ENCODE results near the gene MTFR2. TPM values are rescaled to one million over a fixed set of nuclear protein-coding genes. Genes with fewer than 3 reads are reported as not detected.

MTFR2 gene
- polyA plus RNA-seq, 1 donor (not counting 4 experiments of a cell fraction or from before 2014, with no cell fraction given), result 12.0 TPM

DNA sequence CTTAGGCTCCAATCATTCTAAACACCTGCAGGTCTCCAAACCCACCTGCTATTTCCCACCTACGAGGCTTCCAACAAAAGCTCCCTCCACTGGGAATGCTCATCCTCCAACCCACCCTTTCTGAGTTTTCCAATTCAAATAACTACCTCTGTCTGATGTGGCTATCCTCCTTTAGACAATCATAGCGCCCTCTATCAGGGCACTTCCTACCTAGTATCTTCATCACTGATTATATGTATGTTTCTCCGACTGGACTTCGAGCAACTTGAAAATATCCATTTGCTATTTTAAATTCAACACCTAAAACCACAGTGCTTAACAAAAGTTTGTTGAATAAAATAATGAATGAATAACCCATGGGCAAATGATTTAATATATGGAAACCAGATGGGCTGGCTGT, 41.3 kb downstream of the MTFR2 start:
- no peak overlapping the region for H3K27ac ChIP-seq (ENCODE audit: control insufficient read depth, insufficient read depth, low read length)
- no peak for FAIRE-seq
- H3K9ac ChIP-seq (ENCODE audit: control insufficient read depth, extremely low read depth, insufficient read depth, low read length), result no peak overlapping the region
- H2AFZ ChIP-seq (ENCODE audit: control insufficient read depth, low read length), result no peak overlapping the region
- no peaks in the 10 kb centered on the region for H3K4me1 ChIP-seq (ENCODE audit: control insufficient read depth, extremely low read depth, insufficient read depth, low read length)
- no peak for TF ChIP-seq EZH2 (IDR thresholded peaks at IDR 0.05; ENCODE audit: low read length)
- no peaks in the 10 kb centered on the region for H4K20me1 ChIP-seq (ENCODE audit: control insufficient read depth, extremely low read depth, insufficient read depth, low read length)
- H3K9me3 ChIP-seq (ENCODE audit: control insufficient read depth, low read depth, low read length), result no peaks in the 10 kb centered on the region
- no peaks in the 10 kb centered on the region for H3K9me1 ChIP-seq (ENCODE audit: control insufficient read depth, extremely low read depth, insufficient read depth, low read length)
- H3K36me3 ChIP-seq (ENCODE audit: control insufficient read depth in 2 of 2, extremely low read depth in 1 of 2, insufficient read depth in 2 of 2, low read length in 2 of 2), result no peaks in the 10 kb centered on the region
- dilution Hi-C loops (cut with MboI; ENCODE audit: extremely low pct_ligation_motif_present, low sequenced_read_pairs), result no loop called here
- no peak overlapping the region for H3K4me3 ChIP-seq (ENCODE audit: control insufficient read depth in 2 of 3, extremely low read depth in 1 of 3, insufficient read depth in 2 of 3, low read depth in 1 of 3, low read length in 3 of 3)
- no peaks in the 10 kb centered on the region for H3K79me2 ChIP-seq (ENCODE audit: control insufficient read depth, insufficient read depth, low read length)
- H3K27me3 ChIP-seq (ENCODE audit: control insufficient read depth, extremely low read depth, insufficient read depth, low read length), result no peaks in the 10 kb centered on the region
- no peak overlapping the region for H3K4me2 ChIP-seq (ENCODE audit: control insufficient read depth, extremely low read depth, insufficient read depth, low read depth, low read length)
- no peak for DNase-seq (ENCODE audit: low read depth, low spot score)

DNA sequence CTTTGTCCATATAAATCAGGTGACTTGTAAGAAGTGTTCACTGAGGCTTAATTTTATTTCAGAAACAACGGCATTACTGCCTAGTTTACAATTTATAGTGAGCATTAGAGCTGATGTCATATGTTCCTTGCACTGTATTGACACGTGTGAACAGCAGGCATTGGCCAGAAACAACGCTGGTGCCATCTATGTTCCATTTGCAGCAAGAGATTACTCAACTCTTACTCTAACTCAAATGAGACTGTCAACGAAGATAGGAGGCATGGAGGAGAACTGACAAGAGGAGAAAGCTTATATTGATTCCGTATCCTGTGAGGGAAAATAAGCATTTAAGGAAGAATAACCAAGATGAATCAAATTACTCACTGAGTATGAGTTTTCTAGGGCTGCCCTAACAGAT, 48.4 kb downstream of the MTFR2 start:
- TF ChIP-seq, protein P1, sequence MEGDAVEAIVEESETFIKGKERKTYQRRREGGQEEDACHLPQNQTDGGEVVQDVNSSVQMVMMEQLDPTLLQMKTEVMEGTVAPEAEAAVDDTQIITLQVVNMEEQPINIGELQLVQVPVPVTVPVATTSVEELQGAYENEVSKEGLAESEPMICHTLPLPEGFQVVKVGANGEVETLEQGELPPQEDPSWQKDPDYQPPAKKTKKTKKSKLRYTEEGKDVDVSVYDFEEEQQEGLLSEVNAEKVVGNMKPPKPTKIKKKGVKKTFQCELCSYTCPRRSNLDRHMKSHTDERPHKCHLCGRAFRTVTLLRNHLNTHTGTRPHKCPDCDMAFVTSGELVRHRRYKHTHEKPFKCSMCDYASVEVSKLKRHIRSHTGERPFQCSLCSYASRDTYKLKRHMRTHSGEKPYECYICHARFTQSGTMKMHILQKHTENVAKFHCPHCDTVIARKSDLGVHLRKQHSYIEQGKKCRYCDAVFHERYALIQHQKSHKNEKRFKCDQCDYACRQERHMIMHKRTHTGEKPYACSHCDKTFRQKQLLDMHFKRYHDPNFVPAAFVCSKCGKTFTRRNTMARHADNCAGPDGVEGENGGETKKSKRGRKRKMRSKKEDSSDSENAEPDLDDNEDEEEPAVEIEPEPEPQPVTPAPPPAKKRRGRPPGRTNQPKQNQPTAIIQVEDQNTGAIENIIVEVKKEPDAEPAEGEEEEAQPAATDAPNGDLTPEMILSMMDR (optimal IDR thresholded peaks at IDR 0.05 in 1 of 3, IDR thresholded peaks at IDR 0.05 in 1 of 3, conservative IDR thresholded peaks at IDR 0.05 in 1 of 3; ENCODE audit: extremely low read depth in 1 of 3, insufficient read depth in 2 of 3, low read length in 3 of 3), result peak in 1 of 3 experiments; percentile 53
- TF ChIP-seq EZH2 (IDR thresholded peaks at IDR 0.05; ENCODE audit: low read length), result no peak
- H3K79me2 ChIP-seq (ENCODE audit: control insufficient read depth, insufficient read depth, low read length), result no peaks in the 10 kb centered on the region
- no peak overlapping the region for H3K27ac ChIP-seq (ENCODE audit: control insufficient read depth, insufficient read depth, low read length)
- no peak overlapping the region for H3K9ac ChIP-seq (ENCODE audit: control insufficient read depth, extremely low read depth, insufficient read depth, low read length)
- H3K4me2 ChIP-seq (ENCODE audit: control insufficient read depth, extremely low read depth, insufficient read depth, low read depth, low read length), result no peak overlapping the region
- H3K9me1 ChIP-seq (ENCODE audit: control insufficient read depth, extremely low read depth, insufficient read depth, low read length), result no peaks in the 10 kb centered on the region
- no peak overlapping the region for H3K4me3 ChIP-seq (ENCODE audit: control insufficient read depth in 2 of 3, extremely low read depth in 1 of 3, insufficient read depth in 2 of 3, low read depth in 1 of 3, low read length in 3 of 3)
- DNase-seq (ENCODE audit: low read depth, low spot score) (no peak), FAIRE-seq (no peak)
- no peaks in the 10 kb centered on the region for H3K36me3 ChIP-seq (ENCODE audit: control insufficient read depth in 2 of 2, extremely low read depth in 1 of 2, insufficient read depth in 2 of 2, low read length in 2 of 2)
- no peaks in the 10 kb centered on the region for H3K27me3 ChIP-seq (ENCODE audit: control insufficient read depth, extremely low read depth, insufficient read depth, low read length)
- H2AFZ ChIP-seq (ENCODE audit: control insufficient read depth, low read length), result no peak overlapping the region
- dilution Hi-C loops (cut with MboI; ENCODE audit: extremely low pct_ligation_motif_present, low sequenced_read_pairs), result no loop called here
- no peaks in the 10 kb centered on the region for H4K20me1 ChIP-seq (ENCODE audit: control insufficient read depth, extremely low read depth, insufficient read depth, low read length)
- H3K4me1 ChIP-seq (ENCODE audit: control insufficient read depth, extremely low read depth, insufficient read depth, low read length), result no peaks in the 10 kb centered on the region
- H3K9me3 ChIP-seq (ENCODE audit: control insufficient read depth, low read depth, low read length), result no peaks in the 10 kb centered on the region

DNA sequence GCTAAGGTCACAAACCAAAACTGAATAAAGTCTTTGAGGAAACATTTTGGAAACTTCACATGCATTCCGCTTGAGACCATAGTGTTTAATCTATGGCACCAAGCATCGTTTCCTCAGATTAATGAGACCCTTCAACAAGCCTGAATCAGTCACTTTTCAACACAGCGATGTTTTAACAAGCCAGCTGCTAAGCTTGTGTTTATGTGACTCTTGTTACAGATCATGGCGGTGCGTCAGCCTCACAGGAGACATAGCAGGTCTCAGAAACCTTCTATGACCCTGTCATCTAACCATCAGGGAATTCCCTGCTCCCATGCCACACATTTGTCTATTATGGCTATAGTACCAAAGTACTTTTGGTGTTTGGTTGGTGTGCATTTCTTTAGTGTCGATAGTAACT, 57.2 kb downstream of the MTFR2 start:
- DNase-seq (ENCODE audit: low read depth, low spot score) (no peak), FAIRE-seq (no peak)
- H3K9me3 ChIP-seq (ENCODE audit: control insufficient read depth, low read depth, low read length), result no peaks in the 10 kb centered on the region
- no peaks in the 10 kb centered on the region for H4K20me1 ChIP-seq (ENCODE audit: control insufficient read depth, extremely low read depth, insufficient read depth, low read length)
- H3K9ac ChIP-seq (ENCODE audit: control insufficient read depth, extremely low read depth, insufficient read depth, low read length), result no peak overlapping the region
- dilution Hi-C loops (cut with MboI; ENCODE audit: extremely low pct_ligation_motif_present, low sequenced_read_pairs), result no loop called here
- H3K79me2 ChIP-seq (ENCODE audit: control insufficient read depth, insufficient read depth, low read length), result no peaks in the 10 kb centered on the region
- H2AFZ ChIP-seq (ENCODE audit: control insufficient read depth, low read length), result no peak overlapping the region
- H3K4me1 ChIP-seq (ENCODE audit: control insufficient read depth, extremely low read depth, insufficient read depth, low read length), result no peaks in the 10 kb centered on the region
- no peak overlapping the region for H3K27ac ChIP-seq (ENCODE audit: control insufficient read depth, insufficient read depth, low read length)
- no peak overlapping the region for H3K4me2 ChIP-seq (ENCODE audit: control insufficient read depth, extremely low read depth, insufficient read depth, low read depth, low read length)
- H3K4me3 ChIP-seq (ENCODE audit: control insufficient read depth in 2 of 3, extremely low read depth in 1 of 3, insufficient read depth in 2 of 3, low read depth in 1 of 3, low read length in 3 of 3), result no peak overlapping the region
- H3K9me1 ChIP-seq (ENCODE audit: control insufficient read depth, extremely low read depth, insufficient read depth, low read length), result no peaks in the 10 kb centered on the region
- no peaks in the 10 kb centered on the region for H3K27me3 ChIP-seq (ENCODE audit: control insufficient read depth, extremely low read depth, insufficient read depth, low read length)
- TF ChIP-seq, protein P1 (optimal IDR thresholded peaks at IDR 0.05 in 1 of 3, IDR thresholded peaks at IDR 0.05 in 1 of 3, conservative IDR thresholded peaks at IDR 0.05 in 1 of 3; ENCODE audit: extremely low read depth in 1 of 3, insufficient read depth in 2 of 3, low read length in 3 of 3), result no peak
- no peak for TF ChIP-seq EZH2 (IDR thresholded peaks at IDR 0.05; ENCODE audit: low read length)
- no peaks in the 10 kb centered on the region for H3K36me3 ChIP-seq (ENCODE audit: control insufficient read depth in 2 of 2, extremely low read depth in 1 of 2, insufficient read depth in 2 of 2, low read length in 2 of 2)

Measured in keratinocyte (primary cell).